ENCODE results near the gene IL19.

Gene IL19

DNA sequence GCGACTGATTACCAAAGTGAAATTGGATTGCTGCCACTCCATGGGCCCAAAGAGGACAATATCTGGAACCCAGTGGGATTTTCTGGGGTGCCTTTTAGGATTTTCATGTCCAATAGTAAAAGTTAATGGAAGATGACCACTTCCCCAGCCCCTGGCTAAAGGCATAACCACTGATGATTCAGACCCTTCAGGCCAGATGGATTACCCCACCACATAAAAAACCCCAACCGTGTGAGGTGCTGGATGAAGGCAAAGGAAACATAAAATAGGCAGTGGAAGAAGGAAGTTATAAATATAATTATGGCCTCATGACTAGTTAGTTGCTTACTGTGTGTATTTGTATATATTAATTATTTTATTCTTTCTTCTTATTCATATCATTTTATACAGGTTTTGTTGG lies 41.9 kb downstream of the IL19 start:
- H3K36me3 ChIP-seq (ENCODE audit: control insufficient read depth in 2 of 2, insufficient read depth in 1 of 2, low read length in 2 of 2): no peaks in the 10 kb centered on the region
- POLR2A ChIA-PET: no interaction called here
- CTCF ChIA-PET: no interaction called here
- no peak overlapping the region for H3K4me3 ChIP-seq (ENCODE audit: low read depth, low read length)
- H3K4me1 ChIP-seq (ENCODE audit: control insufficient read depth, insufficient read depth, low read length): no peaks in the 10 kb centered on the region
- TF ChIP-seq, protein P1, sequence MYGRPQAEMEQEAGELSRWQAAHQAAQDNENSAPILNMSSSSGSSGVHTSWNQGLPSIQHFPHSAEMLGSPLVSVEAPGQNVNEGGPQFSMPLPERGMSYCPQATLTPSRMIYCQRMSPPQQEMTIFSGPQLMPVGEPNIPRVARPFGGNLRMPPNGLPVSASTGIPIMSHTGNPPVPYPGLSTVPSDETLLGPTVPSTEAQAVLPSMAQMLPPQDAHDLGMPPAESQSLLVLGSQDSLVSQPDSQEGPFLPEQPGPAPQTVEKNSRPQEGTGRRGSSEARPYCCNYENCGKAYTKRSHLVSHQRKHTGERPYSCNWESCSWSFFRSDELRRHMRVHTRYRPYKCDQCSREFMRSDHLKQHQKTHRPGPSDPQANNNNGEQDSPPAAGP (tag by site-specific recombination; IDR thresholded peaks at IDR 0.05): no peak
- no peak for TF ChIP-seq ZNF132 (tag by site-specific recombination; IDR thresholded peaks at IDR 0.05; ENCODE audit: borderline replicate concordance)
- TF ChIP-seq ZNF529 (tag by site-specific recombination; IDR thresholded peaks at IDR 0.05; ENCODE audit: insufficient replicate concordance): no peak
- TF ChIP-seq, protein P2, sequence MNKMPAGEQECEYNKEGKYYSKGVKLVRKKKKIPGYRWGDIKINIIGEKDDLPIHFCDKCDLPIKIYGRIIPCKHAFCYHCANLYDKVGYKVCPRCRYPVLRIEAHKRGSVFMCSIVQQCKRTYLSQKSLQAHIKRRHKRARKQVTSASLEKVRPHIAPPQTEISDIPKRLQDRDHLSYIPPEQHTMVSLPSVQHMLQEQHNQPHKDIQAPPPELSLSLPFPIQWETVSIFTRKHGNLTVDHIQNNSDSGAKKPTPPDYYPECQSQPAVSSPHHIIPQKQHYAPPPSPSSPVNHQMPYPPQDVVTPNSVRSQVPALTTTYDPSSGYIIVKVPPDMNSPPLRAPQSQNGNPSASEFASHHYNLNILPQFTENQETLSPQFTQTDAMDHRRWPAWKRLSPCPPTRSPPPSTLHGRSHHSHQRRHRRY (tag by site-specific recombination; IDR thresholded peaks at IDR 0.05): no peak
- TF ChIP-seq GLI2 (tag by site-specific recombination; IDR thresholded peaks at IDR 0.05; ENCODE audit: borderline replicate concordance, low read depth): no peak
- TF ChIP-seq WT1 (tag by site-specific recombination; IDR thresholded peaks at IDR 0.05): no peak
- no peak for TF ChIP-seq ZNF239 (tag by site-specific recombination; IDR thresholded peaks at IDR 0.05)
- TF ChIP-seq ZNF112 (tag by site-specific recombination; IDR thresholded peaks at IDR 0.05): no peak
- TF ChIP-seq ZNF549 (tag by site-specific recombination; IDR thresholded peaks at IDR 0.05): no peak
- TF ChIP-seq ZNF677 (tag by site-specific recombination; IDR thresholded peaks at IDR 0.05): no peak
- TF ChIP-seq, protein P3, sequence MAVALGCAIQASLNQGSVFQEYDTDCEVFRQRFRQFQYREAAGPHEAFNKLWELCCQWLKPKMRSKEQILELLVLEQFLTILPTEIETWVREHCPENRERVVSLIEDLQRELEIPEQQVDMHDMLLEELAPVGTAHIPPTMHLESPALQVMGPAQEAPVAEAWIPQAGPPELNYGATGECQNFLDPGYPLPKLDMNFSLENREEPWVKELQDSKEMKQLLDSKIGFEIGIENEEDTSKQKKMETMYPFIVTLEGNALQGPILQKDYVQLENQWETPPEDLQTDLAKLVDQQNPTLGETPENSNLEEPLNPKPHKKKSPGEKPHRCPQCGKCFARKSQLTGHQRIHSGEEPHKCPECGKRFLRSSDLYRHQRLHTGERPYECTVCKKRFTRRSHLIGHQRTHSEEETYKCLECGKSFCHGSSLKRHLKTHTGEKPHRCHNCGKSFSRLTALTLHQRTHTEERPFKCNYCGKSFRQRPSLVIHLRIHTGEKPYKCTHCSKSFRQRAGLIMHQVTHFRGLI (tag by site-specific recombination; IDR thresholded peaks at IDR 0.05): no peak
- TF ChIP-seq OSR2 (tag by site-specific recombination; IDR thresholded peaks at IDR 0.05): no peak
- H3K27ac ChIP-seq (ENCODE audit: extremely low read depth, low read depth, low read length): no peak overlapping the region
- H3K9me3 ChIP-seq (ENCODE audit: control insufficient read depth, insufficient read depth, low read depth, low read length): no peaks in the 10 kb centered on the region

DNA sequence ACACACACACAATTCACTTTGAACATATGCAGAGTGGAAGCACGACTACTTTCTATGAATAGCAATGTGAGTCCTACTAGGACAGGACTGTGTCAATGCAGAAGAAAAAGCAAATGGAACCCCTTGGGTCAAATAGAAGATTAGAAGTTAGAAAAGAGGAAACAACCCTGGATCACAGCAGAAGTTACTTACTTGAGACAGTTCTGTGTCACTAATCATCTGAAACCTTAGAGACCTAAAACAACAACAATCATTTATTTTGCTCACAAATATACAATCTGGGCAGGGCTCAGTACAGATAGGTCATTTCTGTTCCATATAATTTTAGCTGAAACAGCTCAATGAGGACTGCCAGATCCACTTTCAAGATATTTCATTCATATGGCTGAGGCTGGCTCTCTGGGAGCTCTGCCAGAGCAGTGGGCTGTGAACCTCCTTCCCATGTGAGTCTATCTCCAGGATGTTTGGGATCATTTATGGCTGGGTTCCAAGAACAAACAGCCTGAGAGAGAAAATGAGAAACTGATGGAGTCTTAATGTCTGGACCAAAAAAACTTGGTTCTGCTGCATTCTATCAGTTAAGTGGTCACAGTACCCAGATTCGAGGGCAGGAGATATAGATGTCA lies 44.3 kb downstream of the IL19 start:
- no peaks in the 10 kb centered on the region for H3K36me3 ChIP-seq (ENCODE audit: control insufficient read depth in 2 of 2, insufficient read depth in 1 of 2, low read length in 2 of 2)
- ChIA-PET CTCF (interaction anchor here (0.7 to 2.6 kb wide), 2 partner anchors 97 to 269 kb away, joined by 3 to 10 read pairs; no protein-coding TSS in a partner anchor), POLR2A (no interaction called here)
- no peak overlapping the region for H3K27ac ChIP-seq (ENCODE audit: extremely low read depth, low read depth, low read length)
- no peak overlapping the region for H3K4me3 ChIP-seq (ENCODE audit: low read depth, low read length)
- H3K9me3 ChIP-seq (ENCODE audit: control insufficient read depth, insufficient read depth, low read depth, low read length): no peaks in the 10 kb centered on the region
- no peaks in the 10 kb centered on the region for H3K4me1 ChIP-seq (ENCODE audit: control insufficient read depth, insufficient read depth, low read length)
- TF ChIP-seq BCL11B (tag by site-specific recombination; IDR thresholded peaks at IDR 0.05; ENCODE audit: low read depth): no peak
- TF ChIP-seq ZNF777 (tag by site-specific recombination; IDR thresholded peaks at IDR 0.05; ENCODE audit: borderline replicate concordance): no peak
- TF ChIP-seq GLI2 (tag by site-specific recombination; IDR thresholded peaks at IDR 0.05; ENCODE audit: borderline replicate concordance, low read depth): no peak
- no peak for TF ChIP-seq ZNF114 (tag by site-specific recombination; IDR thresholded peaks at IDR 0.05)
- no peak for TF ChIP-seq ZNF416 (tag by site-specific recombination; IDR thresholded peaks at IDR 0.05)
- no peak for TF ChIP-seq ZEB2 (tag by site-specific recombination; IDR thresholded peaks at IDR 0.05)
- no peak for TF ChIP-seq YY2 (tag by site-specific recombination; IDR thresholded peaks at IDR 0.05)
- no peak for TF ChIP-seq GFI1B (tag by site-specific recombination; IDR thresholded peaks at IDR 0.05)
- no peak for TF ChIP-seq ZNF596 (tag by site-specific recombination; IDR thresholded peaks at IDR 0.05)
- TF ChIP-seq ZNF112 (tag by site-specific recombination; IDR thresholded peaks at IDR 0.05): no peak
- TF ChIP-seq SCRT2 (tag by site-specific recombination; IDR thresholded peaks at IDR 0.05): no peak
- no peak for TF ChIP-seq ZNF223 (tag by site-specific recombination; IDR thresholded peaks at IDR 0.05)
- no peak for TF ChIP-seq ZNF843 (tag by site-specific recombination; IDR thresholded peaks at IDR 0.05)
- TF ChIP-seq, protein P4, sequence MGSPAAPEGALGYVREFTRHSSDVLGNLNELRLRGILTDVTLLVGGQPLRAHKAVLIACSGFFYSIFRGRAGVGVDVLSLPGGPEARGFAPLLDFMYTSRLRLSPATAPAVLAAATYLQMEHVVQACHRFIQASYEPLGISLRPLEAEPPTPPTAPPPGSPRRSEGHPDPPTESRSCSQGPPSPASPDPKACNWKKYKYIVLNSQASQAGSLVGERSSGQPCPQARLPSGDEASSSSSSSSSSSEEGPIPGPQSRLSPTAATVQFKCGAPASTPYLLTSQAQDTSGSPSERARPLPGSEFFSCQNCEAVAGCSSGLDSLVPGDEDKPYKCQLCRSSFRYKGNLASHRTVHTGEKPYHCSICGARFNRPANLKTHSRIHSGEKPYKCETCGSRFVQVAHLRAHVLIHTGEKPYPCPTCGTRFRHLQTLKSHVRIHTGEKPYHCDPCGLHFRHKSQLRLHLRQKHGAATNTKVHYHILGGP (tag by site-specific recombination; IDR thresholded peaks at IDR 0.05): no peak
- no peak for TF ChIP-seq ZNF626 (tag by site-specific recombination; IDR thresholded peaks at IDR 0.05)
